Measurements from ENCODE around the gene IL3.

DNA sequence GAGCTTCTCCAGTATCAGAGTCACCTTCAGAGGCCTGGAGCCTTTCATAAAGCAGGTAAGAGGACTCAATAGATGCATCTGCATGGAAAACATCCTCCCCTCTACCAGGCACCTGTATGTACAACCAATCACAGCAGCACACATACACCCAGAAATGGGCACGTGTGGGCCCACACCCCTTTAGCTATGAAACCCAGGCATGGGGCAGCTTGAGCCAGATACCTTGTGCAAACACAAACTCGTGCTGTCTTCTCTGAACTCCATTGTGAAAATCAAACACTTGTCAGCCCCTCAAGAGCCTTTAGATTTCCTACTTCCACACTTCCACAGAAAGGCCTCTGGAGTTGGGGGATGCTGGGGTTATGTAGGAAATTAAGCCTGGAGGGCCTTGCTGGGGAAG is 12.1 kb downstream of the IL3 start:
- TF ChIP-seq, protein P1, sequence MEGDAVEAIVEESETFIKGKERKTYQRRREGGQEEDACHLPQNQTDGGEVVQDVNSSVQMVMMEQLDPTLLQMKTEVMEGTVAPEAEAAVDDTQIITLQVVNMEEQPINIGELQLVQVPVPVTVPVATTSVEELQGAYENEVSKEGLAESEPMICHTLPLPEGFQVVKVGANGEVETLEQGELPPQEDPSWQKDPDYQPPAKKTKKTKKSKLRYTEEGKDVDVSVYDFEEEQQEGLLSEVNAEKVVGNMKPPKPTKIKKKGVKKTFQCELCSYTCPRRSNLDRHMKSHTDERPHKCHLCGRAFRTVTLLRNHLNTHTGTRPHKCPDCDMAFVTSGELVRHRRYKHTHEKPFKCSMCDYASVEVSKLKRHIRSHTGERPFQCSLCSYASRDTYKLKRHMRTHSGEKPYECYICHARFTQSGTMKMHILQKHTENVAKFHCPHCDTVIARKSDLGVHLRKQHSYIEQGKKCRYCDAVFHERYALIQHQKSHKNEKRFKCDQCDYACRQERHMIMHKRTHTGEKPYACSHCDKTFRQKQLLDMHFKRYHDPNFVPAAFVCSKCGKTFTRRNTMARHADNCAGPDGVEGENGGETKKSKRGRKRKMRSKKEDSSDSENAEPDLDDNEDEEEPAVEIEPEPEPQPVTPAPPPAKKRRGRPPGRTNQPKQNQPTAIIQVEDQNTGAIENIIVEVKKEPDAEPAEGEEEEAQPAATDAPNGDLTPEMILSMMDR (IDR thresholded peaks at IDR 0.05): no peak
- TF ChIP-seq EZH2 (IDR thresholded peaks at IDR 0.05; ENCODE audit: borderline replicate concordance, insufficient read depth, low read depth, low read length, poor library complexity, severe bottlenecking): no peak

All from B cell (primary cell).